ENCODE data around the gene NUDT4.
"Not testable (repeated sequence)": the region's sequence is repeated elsewhere in the genome, so short reads cannot be mapped to it uniquely, and the experiment has no call there.

NUDT4 gene

GRCh38 chr12:93402333-93403311 is 24.9 kb downstream of the NUDT4 start:
- DNase-seq = no peak

DNA sequence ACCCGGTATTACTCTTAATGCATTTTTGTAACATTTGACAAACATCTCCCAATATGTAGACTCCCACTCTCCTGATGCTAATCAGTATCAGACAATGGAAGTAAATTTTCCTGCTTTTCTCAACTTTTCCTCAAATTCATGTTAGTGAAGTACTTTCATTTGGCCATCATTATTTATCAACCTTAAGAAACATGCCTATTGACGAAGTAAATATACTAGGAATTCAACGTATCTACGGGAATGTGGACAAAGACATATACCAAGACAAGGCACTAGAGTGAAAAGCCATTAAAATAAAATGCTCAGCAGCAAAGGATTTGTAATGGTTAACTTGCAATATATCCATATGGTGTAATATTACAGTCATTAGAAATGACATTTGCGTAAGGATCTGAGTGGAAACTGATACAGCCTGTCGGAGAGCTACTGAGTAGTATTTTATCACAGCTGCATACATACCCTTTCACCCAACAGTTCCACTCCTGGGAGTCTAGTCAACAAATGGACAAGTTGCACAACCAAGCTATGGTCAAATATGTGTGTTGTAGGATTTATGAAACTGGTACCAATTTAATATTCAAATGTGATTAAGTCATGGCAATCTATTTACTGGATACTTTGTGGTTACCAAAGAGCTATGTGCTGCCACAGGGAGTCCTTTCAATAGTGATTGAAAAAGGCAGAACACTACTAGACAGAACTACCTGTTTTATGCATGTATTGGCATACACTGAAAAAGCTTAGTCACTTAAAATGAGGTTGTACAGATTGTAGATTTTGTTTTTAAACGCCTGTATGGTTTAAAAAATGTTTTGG is 26.5 kb downstream of the NUDT4 start:
- no peak for DNase-seq

DNA sequence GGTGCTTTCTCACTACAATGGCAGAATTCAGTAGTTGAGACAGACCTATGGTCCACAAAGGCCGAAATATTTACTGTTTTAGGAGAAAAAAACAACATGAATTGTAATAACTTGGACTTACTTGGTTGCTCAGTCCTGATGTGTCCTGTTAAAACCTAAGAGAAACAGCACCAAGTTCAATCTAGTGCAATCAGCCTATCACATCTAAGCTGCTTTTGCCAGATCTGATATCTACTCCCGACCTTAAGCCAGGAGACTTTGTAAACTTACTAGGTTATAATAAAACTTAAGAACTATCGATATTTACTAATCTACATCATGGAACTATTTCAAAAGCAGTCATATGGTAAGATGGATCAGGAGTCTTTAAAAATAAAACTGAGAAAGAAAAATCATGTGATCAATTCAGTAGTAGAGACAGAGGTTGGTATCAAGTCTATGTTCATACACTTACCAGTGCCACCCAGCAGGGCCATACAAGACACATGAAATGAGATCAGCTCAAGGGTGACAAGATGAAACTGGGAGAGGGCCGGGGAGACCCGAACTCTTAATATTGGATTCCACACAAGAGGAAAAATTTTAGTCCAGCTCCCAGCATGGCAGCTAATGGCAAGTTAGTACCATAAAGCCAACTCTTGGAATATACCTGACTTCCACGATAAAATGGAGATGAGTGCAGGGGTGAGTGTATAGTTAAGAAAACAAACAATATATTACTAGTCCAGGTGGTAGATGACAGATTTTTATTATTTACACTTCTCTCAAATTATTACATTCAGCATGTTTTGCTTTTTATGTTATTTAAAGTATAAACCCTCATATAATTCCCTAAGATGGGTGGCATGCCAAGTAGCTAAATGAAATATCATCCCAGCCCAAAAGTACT is 27.5 kb downstream of the NUDT4 start:
- no peak for DNase-seq

DNA sequence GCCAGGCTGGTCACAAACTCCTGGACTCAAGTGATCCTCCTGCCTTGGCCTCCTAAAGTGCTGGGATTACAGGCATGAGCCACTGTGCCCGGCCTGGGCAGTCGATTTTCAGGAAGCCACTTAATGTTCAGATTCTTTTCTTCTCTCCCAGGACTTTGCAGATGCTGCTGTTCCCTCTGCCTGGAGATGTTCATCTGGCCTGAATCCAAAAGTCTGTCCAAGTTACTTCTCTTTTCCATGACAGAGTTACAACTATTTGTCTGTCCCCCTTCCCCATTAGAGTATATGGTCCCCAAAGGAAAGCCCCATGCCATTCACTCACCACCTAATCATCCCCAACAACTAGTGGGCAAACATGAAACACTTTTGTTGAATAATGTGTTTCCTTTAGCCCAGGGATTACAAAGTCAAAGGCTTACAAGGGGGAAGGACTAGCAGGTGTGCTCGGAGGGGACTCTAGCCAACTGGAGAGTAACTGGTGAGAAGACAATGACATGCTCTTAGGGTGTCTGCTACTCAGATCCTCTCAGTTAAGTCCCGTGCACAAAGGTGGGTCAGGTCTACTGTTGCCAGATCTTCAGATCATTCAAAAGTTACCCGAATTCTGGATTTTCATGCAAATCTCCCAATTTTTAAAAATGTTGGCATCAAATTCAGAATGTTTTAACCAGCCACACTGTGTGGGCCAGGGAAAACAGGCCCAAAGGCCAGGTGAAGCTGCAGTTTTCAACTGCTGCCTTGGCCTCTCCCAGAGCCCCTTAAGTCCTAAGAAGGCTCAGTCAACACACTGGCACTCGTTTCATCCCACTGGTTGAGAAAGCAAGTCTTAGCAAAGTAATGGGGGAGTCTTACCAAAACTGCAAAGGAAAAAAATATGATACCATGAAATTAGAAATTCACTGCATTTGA is 29.6 kb downstream of the NUDT4 start:
- DNase-seq = no peak

DNA sequence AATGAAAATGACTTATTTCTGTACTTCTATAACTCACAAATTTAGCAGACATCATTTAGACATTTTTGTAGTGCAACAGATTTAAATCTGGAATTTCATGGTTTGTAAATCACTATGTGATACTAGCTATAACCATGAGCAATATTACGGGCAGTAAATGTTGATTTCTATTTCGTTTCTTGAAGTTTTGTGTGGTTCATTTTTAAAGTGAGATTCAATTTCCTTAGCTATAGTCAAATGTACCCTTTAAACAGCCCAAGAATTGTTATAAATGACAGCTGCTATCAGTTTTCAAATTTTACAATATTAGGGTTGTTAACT is 30.2 kb downstream of the NUDT4 start:
- DNase-seq = no peak

GRCh38 chr12:93408813-93409212 is 31.1 kb downstream of the NUDT4 start:
- no peak for DNase-seq

- not testable (repeated sequence) for DNase-seq
Observed at GRCh38 chr12:93409343-93410187, 31.8 kb downstream of the NUDT4 start.

- DNase-seq = not testable (repeated sequence)
Observed at GRCh38 chr12:93411060-93411459, 33.3 kb downstream of the NUDT4 start.

GRCh38 chr12:93412396-93412795 is 34.7 kb downstream of the NUDT4 start:
- not testable (repeated sequence) for DNase-seq

- DNase-seq = no peak
Observed at GRCh38 chr12:93413064-93413463, 35.3 kb downstream of the NUDT4 start.

DNA sequence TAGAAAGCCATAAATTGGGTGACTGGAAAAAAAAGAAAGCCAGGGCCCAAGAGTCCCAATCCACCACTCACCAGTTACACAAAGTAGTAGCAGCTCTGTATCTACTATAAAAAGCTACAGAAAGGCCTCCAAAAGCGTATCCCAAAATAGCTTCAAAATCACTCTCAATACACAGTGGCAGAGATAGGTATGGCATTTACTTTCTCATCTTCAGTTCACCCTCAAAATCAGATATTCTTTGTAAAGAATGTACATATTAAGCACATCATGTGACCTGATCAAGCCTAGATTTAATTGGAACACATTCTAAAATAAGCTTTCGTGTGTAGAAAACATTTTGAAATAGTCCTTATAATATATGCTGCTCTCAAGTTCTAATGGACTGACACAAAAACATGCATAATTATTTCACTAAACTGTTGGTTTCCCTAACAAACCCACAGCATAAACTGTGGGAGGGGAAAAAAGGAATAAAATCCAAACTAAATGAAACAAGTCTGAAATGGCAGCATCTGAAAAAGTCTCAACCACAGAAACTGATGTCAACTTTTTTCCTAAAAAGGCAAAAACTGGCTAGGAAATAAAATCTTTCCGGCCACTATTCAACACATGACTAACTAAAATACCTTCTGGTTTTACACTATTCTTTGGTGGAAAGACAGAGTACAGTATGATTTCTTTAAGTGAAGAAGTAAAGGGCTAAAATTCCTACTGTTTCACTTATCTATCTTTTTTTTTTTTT is 38.2 kb downstream of the NUDT4 start:
- DNase-seq = no peak

DNA sequence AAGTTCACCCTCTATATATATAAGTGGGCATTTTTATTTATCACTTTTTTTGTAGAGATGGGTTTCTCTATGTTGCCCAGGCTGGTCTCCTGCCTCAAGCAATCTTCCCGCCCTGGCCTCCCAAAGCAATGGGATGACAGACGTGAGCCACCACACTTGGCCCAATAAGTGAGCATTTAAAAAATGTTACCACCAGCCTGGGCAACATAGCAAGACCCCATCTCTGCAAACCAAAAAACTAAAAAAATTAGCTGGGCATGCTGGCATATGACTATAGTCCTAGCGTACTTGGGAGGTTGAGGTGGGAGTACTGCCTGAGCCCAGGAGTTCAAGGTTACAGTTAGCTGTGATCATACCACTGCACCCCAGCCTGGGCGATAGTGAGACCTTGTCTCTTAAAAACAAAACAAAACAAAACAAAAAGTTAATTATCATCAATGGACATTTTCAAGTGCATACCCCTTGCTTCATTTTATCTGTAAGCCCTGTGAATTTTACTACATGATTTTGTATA is 40.3 kb downstream of the NUDT4 start:
- no peak for DNase-seq

DNA sequence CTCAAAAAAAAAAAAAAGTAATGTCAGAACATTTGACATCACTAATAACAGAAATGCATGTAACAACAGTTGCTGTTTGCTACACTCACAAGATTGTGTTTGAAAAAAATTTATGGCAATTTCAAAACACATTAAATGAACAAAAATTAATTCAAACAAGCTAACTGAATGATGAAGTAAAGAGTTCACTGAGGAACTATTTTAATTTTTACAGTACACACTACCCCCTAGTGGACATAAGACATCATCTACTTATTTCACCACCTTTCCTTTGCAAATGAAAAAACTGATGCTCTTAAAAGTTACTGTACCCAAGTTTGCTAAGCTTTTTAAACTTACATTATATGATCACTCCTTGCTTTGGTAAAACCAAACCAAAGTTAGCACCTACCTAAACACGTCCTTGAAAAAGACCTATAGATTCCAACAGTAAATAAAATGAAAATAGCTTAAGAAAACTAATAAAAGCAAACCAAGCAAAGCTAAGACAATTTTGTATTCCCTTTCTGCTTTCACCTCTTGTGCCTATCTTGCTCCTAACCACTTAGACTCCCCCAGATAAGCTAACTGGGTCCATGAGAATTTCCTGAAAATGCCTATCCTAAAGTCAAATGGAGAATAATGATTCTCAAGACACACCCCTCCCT is 41.8 kb downstream of the NUDT4 start:
- no peak for DNase-seq

GRCh38 chr12:93422050-93422449 is 44.3 kb downstream of the NUDT4 start:
- DNase-seq = no peak

GRCh38 chr12:93425736-93426411 is 48.1 kb downstream of the NUDT4 start:
- DNase-seq = no peak

- no peak for DNase-seq
Observed at GRCh38 chr12:93426412-93426805, 48.7 kb downstream of the NUDT4 start.

DNA sequence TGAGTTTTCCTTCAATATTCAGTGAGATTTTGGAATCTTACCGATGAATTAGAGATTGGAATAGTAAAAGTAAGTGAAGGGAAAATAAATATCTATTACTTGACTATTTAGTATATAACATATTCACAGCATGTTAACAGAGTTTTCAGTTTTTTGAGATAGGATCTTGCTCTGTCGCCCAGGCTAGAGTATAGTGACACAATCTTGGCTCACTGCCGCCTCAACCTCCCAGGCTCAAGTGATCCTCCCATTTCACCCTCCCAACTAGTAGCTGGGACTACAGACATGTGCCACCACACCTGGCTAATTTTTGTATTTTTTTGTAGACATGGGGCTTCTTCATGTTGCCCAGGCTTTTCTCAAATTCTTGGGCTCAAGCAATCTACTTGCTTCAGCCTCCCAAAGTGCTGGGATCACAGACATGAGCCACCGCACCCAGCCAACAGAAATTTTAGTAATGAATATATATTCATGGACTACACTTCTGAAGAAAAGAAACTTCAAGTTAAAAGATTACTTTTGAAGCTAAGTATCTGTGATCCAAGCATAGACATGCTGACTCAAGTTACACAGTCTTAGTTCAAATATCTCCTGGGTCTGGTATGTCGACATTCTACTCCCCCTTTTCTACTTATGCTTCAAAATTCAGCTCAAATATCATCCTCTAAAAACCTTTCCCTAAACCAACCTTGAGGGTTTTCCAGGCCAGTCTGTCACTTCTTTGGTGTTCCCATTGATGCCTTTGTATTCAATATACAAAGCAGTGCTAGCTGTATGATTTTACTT is 50.2 kb downstream of the NUDT4 start:
- no peak for DNase-seq

- no peak for DNase-seq
Observed at GRCh38 chr12:93429448-93429847, 51.7 kb downstream of the NUDT4 start.

Measured in NCI-H226 (cell line).